ENCODE measurements around the gene IFT43.

The IFT43 gene

GRCh38 chr14:76112889-76113624 lies 127.5 kb downstream of the IFT43 start:
- DNase-seq (ENCODE audit: low read depth) = no peak

GRCh38 chr14:76113691-76114090 lies 128.1 kb downstream of the IFT43 start:
- DNase-seq (ENCODE audit: low read depth) = no peak

- no peak for DNase-seq (ENCODE audit: low read depth)
These were observed 129.5 kb downstream of the IFT43 start for GRCh38 chr14:76115010-76115422.

- DNase-seq (ENCODE audit: low read depth) = no peak
These were observed 132.4 kb downstream of the IFT43 start for GRCh38 chr14:76117789-76118484.

- DNase-seq (ENCODE audit: low read depth) = no peak
These were observed 133.0 kb downstream of the IFT43 start for GRCh38 chr14:76118594-76118993.

DNA sequence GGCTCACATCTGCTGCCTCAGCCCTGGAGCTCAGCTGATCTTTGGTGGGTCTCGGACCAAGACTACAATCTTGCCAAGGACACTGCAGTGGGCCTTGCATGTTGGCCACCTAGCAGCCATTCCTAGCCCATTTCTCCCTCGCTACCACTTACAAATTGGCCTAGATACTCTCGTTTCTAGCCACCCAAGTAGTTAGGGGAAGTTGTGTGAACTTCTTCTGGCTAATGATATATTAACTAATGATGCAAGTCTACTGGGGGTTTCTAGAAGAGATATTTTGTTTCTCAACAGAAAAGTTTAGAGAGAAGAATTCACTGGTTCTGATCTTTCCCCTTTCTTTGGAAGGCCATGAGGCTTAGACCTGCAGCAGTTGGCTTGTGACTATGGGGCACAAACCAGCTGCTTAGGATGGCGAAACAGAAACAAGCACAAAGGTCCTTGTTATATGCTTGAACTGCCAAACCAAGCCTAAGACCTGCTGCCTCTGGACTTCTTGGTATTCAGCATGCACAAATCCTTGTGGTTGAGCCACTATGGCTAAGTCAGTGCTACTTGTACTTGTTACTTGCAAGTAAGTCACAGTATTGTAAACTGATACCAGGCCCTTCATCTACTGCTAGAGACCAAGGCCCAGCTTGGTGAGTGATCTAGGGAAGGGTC lies 135.7 kb downstream of the IFT43 start:
- DNase-seq (ENCODE audit: low read depth) = no peak

- no peak for DNase-seq (ENCODE audit: low read depth)
These were observed 138.1 kb downstream of the IFT43 start for GRCh38 chr14:76123426-76124225.

DNA sequence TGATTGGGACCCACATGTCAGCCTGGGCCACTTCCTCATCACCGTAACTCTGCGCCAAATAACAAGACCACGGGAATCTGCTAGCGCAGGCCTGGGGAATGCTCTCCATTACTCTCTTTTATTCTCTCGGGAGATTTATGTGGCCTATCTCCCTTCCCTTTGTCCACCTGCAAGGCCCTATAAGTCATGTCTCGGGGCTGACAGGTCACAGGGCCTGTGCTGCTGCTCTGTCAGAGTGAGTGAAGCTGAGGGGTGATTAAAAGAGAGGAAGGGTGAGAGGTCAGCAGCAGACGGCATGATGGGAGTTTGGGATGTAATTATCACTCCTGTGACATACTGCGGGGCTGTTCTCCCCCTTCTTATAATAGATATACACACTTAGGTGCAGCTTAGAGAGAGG lies 139.9 kb downstream of the IFT43 start:
- DNase-seq (ENCODE audit: low read depth) = no peak

DNA sequence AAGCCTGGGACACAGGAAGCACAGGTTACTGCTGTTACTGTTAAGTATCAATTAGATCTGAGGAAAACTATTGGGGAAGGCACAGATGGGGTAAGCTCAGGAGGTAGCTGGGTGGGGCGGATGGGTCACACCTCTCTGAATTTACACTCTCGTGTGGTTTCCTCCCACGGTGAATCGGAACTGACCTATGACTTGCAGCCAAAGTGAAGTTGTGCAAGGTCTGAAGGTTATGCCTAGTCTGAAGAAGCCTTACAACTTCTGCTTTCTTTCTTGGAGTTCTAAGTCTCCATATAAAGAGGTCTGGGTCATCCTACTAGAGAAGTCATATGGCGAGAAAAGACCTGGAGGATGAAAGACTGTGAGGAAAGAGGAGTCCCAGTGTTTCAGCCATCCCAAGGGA lies 140.5 kb downstream of the IFT43 start:
- no peak for DNase-seq (ENCODE audit: low read depth)

DNA sequence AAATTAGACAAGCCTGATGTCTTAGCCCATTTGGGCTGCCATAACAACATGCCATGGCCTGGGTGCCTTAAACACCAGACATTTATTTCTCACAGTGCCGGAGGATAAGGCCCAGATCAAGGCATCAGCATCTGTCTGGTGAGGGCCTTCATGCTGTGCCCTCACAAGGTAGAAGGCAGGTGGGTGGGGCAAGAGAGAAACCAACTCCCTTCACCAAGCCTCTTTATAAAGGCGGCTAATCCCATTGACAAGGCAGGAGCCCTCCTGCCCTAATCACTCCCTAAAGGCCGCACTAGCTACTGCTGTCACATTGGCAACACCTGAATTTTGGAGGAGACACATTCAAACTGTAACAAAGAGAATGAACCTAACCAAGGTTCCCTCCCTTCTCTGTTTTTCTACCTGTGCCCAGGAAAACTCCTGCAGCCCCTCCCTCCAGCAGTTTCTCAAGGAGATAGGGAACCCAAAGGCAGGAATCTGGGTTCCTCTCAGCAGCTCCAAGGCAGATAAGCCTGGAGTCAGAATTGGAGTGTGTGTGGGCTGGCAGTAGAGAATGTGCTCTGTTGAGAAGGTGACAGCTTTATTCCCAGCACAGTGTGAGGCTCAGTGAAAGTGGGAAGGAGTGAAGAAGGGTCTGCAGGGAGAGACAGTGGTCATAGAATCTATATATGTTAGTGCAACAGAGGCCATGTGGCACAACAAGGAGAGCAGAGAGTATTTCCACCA lies 144.5 kb downstream of the IFT43 start:
- DNase-seq (ENCODE audit: low read depth) = no peak

DNA sequence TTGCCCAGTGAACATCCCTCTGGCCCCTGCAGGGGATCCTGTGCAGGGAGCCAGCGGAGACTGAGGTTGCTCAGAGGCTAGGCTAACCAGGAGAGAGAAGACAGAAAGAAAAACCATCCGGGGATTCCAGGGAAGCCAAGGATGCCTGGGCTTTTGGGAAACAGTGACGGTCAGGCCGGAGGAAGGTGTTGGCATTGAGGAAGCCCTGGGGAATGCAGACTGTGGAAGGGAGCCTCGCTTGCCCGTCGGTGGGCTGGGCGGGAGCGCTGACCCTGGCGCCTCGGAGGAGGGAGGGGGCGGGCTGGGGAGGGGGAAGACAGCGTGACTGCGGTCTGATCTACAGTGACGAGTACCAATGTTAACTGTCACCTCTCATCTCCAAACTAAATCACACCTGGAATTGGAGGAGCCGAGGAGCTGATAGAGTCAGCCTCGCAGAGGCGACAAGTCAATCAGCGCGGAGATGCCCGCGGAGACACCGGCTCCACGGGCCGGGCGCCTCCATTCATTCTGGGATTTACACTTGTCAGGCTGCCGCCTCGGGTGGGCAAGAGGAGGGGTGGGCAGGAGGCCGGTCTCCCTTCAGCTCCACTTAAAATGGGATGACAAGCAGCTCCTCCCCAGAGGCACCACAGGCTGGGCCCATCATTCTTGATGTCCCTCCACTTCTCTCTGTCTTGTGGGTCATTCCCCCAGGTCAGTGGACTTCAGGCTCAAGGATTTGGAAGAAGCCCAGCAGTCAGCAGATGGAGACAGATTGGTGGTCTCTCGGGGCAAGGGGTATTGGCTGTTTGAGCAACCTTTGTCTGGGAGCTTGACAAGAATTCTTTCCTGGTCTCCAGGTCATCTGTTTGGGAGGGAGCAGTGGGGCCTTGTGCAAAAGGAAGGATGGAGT lies 145.8 kb downstream of the IFT43 start:
- DNase-seq (ENCODE audit: low read depth) = no peak

DNA sequence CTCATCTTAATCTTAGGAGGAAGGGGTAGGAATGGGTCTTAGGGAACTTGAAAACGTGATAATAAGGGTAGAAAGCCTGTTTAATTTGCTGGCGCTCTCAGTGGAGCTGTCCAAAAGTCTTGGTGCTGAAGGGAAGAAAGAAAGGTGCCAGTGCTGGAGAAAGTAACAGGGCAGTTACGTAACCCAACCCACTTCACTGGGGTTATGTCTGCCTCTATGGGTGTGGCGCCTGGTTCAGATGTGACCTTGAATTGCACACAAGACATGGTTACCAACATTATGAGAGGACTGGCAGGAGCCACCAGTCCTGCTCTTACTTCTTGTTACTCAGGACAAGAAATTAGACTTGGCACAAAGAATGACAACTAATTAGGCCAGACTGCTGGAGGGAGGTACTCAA lies 147.5 kb downstream of the IFT43 start:
- DNase-seq (ENCODE audit: low read depth) = no peak

Data from GM04504 (cell line).